CD4-positive, alpha-beta T cell treated with Interleukin-12 subunit alpha and Interleukin-12 subunit beta, for 1 hour (primary cell): ENCODE measurements around the gene ARID1A.
"Not testable (repeated sequence)": the region's sequence is repeated elsewhere in the genome, so short reads cannot be mapped to it uniquely, and the experiment has no call there.

Source experiments
- DNase-seq: peaks from one replicate; pipeline ENCODE4 v3.0.0-alpha.2; 2020

The ARID1A gene

DNA sequence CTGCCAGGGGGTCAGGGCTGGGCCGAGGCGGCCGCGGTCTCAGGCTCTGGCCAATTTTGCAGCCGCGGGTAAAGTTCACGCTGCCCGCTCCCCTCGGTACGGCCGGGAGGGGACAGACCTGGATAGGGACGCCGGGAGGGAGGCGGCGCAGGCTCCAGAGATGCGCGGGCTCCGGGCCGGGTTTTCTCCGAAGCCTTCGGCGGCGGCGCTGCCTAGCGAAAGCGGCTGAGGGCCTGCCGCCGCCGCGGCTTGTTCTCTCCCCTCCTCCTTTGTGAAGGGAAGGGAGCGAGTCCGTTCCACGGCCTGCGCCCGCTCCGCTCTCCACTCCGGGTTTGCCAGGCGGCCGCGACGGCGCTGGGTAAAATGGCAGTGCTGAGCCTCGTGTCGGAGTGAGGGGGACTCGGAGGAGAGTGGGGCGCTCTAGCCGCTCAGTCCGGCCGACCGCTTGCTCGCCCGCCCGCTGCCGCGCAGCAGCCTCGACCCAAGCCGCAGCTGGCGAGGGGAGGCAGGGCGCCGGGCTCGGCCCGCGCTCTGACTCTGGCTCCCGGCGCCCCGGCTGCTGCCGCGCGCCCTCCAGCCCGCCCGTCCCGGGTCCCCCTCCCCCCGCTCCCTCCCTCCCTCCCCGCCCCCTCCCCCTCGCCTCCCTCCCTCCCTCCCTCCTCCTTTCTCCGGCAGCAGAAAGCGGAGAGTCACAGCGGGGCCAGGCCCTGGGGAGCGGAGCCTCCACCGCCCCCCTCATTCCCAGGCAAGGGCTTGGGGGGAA lies at the start of gene ARID1A:
Gene ARID1A (plus strand): TSS at position 660 of the 763 bp plus-strand sequence. CDS start 389 bp downstream, outside the sequence.
- peak; percentile 97 for DNase-seq

DNA sequence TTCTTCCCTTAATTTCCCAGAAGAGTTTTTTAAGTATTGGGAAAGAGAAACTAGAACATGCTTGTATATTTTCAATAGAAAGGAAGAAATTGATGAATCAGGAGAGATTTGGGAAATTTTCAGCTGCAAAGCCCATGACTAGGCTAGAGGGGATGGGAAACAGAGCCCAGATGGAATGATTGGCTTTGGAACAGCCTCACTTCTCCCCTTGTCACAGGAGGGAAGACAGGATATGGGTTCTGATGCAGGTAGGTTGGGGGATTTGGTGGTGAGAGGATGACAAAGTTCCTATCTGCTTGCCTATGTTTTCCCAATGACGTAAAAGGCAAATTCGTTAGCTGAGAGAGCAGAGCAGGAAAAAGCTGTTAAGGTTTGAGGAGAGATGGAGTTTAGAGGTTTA lies 31.0 kb upstream of the ARID1A start:
- DNase-seq, result no peak

DNA sequence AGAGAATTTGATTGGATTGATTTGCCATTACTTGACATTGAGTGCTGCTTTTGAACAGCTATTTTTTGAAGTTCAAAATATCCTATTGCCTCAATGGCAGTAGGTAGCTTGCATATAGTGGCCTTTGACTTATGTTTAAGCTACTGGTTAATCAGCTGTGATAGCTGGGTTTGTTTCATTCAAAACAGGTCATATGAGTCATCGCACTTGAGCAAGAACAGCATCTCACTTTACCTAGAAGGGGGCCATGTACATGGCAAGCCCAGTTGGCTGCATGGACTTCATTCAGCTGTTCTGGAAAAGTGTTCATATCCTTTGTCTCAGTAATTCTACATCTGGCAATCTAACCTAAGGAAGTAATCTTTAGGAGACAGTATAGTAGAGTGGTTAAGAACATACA lies 29.0 kb upstream of the ARID1A start:
- no peak for DNase-seq

DNA sequence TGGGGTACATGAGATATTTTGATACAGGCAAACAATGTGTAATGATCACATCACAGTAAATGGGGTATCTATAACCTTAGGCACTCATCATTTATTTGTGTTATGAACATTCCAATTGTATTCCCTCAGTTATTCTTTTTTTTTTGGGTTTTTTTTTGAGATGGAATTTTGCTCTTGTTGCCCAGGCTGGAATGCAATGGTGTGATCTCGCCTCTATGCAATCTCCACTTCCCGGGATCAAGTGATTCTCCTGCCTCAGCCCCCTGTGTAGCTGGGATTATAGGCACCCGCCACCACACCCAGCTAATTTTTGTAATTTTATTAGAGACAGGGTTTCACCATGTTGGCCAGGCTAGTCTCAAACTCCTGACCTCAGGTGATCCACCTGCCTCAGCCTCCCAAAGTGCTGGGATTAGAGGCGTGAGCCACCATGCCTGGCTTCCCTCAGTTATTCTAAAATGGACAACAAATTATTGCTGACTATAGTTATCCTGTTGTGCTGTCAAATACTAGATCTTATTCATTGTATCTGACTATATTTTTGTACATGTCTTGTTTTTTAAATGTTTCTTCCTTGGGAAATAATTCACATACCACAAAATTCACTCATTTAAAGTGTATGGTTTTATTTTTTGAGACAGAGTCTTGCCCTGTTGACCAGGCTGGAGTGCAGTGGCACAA lies 27.6 kb upstream of the ARID1A start:
- not testable (repeated sequence) for DNase-seq

DNA sequence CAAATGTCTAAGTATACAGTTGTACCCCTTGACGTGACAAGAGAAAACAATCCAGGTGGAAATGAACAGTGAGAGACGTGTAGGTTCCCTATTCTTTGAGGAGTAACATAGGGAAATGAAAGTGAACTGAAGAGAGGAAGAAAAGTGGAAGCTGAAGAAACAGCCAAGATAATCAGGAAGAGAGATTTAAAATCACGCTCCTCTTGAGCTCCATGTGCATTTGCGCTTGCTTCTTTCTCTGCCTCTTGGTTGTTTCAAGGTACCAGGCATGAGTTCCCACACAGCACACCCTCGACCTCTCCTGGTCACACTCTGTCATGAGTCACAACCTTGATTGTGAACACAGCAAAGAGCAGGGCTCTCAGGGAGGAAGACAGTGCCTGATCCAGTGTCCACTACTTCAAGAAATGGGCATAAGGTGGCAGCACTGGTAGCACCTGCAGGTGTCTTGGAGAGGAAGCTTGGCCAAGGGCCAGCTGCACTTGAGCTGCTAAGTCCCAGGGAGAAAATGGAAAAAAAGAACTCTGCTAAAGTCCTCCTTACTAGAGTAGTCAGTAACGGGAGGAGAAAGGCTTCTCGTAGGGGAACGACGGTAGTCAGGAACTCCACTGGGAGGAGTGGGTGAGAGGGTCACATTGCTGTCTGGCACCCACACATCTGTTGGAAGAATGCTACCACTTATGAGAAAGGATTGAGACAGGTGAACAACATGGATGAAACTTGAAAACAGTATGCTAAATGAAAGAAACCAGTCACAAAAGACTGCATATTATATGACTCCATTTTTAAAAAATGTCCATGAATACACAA lies 18.3 kb upstream of the ARID1A start:
- DNase-seq, result peak; percentile 73

DNA sequence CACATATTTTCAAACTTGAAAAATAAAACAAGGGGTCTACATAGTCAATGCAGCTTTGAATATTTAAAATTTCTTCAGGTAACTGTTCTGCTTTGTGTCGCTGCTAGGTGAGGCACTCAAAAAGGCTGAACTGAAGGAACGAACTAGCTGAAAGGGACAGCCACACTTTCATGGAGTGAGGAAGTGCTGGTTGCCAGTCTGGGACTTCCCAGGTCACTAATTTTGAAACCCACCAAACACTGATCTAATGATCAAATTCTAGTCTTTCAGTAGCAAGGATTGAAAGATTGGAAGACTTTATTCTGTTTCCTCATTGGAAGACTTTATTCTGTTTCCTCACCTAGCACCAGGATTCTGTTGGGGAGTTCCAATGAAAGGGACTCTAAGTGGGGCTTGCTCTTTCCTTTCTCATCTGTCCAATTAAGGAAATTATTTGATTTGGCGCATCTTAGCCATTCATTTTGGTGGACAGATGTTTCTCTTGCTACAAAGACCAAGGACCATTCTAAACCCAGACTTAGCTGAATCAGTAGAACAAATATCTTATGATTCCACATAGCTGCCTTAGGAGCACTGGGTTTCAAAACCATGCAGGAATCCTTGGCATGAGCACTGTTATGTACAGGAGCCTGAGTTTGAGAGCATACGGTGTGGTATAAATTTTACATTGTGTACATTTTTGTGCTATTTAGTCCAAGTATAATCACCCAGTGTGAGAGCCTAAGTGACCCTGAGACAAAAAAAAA lies 10.9 kb upstream of the ARID1A start:
- DNase-seq, result no peak

DNA sequence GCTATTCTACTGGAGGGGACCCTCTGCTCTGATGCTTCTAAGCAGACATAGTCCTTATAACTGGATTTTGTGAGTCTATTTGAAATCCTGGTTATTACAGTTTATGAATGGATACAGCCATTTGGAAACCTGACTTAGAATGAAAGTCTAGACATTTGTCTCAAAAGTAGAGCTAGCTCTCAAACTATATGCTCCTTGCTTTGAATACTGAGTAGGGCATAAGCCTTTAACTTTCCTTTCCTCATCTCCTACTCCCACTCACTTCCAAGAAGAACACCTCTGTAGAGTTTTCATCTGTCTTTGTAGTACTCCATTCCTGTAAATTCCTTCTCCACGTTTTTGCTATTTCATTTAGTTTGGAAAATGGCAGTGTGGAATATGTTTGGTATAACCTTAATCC lies 9.0 kb upstream of the ARID1A start:
- no peak for DNase-seq

DNA sequence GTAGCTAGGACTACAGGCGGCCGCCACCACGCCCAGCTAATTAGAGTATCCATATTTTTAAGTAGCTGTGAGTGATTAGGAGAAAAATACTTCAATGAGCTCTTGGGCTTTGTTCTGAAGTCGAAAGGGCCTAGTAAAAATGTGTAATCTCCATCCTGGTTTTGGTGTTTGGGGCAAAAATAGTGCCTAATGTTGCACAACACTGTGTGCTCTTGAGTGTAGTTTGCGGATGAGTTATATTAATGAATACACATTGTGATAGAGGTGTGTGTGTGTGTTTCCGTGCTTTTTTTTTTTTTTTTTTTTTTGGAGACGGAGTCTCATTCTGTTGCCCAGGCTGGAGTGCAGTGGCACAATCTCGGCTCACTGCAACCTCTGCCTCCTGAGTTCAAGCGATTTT lies 6.3 kb upstream of the ARID1A start:
- no peak for DNase-seq

DNA sequence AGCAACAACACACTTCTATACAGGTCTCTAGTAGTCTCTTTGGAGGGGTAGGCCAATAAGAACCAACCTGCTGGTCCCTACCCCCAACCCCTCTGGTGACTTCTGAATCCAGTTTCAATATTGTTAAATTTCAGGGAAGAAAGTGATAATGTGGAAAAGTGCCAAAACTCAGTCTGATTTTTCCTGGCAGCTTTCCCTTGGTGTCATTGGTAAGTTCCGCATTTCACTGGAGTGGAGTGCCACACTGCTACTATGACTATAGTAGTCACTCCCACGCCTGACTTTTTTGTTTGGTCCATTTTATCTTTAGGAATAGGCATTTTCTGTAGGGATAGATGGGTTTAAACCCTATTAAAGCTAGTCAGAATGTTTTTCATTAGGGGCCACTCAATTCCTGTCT lies 5.7 kb upstream of the ARID1A start:
- DNase-seq, result no peak

DNA sequence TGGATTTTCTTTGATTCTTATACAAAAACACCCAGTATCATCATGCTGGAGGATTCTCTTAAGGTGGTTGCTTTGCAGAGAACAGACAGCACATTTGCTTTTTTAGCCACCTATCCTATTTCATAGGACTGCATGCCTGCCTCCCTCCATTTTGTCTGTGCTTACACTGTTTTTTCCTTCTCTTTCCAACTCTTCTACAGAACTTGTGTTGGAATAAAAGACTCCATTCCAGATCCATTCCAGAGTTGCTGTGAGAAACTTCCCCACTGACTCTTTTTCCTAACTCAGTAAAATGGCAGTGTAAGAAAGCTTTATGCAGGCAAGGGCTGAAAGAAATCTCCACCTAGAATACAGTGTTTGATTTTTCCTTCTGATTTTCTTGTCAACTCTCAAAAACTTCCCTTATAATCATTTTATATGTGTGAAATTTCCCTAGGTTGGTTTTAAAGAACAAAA lies 5.2 kb upstream of the ARID1A start:
- DNase-seq, result no peak

DNA sequence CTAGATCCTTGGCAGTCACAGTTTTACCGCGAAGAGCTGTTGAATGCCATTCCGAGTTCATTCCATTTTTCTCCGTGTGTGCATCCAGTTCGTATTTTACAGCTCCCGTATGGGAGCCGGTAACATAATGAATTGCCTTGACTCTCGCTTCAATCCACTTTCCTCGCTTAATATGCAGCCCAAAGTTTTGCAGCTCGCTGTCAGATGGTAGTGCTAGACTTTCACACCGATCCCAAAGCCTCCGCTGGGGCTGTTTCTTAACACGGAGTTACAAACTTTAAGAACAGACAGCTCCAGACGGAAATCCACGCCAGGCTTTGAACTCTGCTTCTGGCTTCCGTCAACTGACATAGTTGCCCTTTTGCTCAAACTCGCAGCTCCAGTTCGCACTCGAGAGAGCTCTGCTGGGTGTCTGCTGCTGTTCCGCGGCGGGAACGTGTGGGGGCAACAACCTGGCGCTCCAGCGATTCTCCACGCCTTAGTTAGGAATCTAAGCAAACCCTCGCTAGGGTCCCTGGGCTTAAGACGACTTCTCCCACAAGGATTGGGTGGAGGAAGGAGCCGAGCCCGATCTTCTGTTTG lies 3.5 kb upstream of the ARID1A start:
- DNase-seq, result peak; percentile 86

DNA sequence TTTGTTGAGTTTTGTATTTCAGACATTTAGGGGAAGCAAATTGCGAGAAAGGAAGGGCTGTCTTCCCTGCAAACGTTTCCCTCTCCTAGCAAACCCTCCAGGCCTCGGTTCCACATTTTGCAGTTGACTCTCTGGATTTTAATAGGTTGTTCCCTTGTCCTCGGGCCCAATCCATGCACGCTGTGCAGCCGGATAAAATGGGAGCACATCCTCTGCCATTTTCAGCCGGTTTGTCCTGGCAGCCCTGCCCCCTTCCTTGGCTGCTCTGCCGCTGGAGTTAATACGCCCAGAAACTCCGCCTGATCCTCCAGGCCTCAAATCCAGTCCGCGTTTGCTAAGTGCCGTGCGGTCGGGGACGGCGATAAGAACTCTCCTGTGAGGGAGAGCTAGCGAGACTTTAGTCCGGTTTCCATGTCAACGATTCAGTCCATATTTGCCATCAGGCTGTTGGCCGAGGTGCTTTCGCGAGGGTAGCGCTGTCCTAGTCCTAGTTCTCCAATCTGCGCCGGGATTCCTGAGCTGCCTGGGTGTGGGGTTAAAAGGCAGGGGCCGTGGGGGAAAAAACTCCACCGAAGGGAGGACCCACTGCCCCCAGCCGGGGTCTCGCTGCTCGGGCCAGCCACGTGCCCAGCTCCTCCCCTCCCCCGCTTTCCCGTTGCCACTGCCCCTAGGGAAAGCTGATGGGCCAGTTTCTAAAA lies 2.9 kb upstream of the ARID1A start:
- DNase-seq, result peak; percentile 92

DNA sequence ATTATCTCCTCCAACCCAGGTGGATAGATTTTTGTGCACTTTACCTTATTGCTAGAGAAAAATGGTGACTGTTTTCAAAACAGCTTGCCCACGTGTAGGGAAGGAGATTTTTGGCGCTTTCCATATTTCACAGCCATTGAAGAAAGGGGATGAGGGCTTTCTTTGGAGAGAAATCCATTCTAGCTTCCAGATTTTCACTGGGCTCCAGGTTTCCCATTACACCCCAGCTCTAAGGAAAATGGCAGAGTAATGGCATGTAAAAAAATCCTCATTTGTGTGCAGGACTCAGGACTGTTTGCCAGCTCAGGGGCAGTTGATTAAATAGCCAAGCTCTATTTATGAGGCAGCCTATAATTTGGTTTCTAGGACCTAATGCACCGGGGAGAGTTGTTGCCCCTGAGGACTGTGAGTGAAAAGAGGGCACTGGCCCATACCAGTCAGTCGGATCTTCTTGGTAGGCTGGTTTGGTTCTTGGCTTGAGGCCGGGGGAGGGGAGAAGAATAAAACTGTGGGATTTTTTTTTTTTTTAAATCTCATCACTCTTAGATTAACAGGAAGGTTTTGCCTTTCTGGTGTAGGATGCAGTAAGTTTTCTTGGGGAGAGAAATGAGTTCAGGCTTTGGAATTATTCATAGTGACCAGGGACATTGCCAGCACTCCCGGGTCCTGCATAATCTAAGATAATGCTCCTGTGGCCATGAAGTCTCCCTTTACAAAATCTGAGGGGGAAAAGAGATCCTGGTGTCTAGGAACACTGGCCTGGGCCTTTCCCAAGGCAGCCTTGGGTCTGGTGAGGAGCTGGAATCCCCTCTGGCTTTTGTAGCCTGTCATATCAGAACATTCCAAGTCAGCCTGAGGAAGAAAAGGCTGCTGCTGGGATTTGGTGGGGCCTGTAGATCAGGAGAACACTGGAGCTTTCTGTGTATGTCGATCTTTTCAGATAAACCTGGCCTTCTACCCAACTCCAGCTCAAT lies 1.9 kb upstream of the ARID1A start:
- DNase-seq, result no peak

DNA sequence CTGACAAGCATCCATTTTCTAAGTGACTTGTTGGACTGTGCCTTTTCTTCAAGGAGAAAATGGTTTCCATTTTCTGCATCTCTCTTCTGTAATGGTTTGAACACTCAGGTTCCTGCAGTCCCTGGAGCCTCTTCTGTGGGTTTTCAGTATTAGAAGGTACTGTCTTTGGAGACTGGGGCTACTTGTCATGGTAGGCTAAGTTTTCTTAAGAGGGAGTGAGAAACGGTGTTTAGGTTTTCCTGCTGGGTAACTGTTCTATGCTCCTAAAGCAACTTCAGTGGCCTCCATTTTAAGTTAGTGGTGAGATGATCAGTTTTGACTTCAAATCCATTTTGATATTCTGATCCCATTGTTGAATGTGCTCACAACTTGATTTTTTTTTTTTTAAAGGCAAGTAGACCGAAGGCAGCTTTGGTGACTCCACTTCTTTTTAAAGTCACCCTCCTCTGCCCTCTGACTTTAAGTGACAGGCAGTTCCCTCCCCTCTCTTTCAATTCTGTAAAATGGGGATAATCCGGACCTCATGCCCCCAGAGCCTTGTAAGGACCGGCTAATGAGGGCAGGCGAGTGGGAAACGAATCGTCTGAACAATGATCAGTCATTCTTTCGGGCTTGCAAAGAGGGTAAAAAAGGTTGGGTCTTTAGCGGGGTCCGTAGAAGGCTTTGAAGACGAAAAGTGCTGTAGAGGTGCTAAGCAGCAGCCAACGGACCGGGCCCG lies 1.0 kb upstream of the ARID1A start:
- peak; percentile 23 for DNase-seq

DNA sequence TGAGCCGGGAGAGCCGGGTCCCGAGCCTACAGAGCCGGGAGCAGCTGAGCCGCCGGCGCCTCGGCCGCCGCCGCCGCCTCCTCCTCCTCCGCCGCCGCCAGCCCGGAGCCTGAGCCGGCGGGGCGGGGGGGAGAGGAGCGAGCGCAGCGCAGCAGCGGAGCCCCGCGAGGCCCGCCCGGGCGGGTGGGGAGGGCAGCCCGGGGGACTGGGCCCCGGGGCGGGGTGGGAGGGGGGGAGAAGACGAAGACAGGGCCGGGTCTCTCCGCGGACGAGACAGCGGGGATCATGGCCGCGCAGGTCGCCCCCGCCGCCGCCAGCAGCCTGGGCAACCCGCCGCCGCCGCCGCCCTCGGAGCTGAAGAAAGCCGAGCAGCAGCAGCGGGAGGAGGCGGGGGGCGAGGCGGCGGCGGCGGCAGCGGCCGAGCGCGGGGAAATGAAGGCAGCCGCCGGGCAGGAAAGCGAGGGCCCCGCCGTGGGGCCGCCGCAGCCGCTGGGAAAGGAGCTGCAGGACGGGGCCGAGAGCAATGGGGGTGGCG lies 371 bp downstream of the ARID1A start:
- no peak for DNase-seq

DNA sequence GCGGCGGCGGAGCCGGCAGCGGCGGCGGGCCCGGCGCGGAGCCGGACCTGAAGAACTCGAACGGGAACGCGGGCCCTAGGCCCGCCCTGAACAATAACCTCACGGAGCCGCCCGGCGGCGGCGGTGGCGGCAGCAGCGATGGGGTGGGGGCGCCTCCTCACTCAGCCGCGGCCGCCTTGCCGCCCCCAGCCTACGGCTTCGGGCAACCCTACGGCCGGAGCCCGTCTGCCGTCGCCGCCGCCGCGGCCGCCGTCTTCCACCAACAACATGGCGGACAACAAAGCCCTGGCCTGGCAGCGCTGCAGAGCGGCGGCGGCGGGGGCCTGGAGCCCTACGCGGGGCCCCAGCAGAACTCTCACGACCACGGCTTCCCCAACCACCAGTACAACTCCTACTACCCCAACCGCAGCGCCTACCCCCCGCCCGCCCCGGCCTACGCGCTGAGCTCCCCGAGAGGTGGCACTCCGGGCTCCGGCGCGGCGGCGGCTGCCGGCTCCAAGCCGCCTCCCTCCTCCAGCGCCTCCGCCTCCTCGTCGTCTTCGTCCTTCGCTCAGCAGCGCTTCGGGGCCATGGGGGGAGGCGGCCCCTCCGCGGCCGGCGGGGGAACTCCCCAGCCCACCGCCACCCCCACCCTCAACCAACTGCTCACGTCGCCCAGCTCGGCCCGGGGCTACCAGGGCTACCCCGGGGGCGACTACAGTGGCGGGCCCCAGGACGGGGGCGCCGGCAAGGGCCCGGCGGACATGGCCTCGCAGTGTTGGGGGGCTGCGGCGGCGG lies 1.0 kb downstream of the ARID1A start:
- peak; percentile 75 for DNase-seq

DNA sequence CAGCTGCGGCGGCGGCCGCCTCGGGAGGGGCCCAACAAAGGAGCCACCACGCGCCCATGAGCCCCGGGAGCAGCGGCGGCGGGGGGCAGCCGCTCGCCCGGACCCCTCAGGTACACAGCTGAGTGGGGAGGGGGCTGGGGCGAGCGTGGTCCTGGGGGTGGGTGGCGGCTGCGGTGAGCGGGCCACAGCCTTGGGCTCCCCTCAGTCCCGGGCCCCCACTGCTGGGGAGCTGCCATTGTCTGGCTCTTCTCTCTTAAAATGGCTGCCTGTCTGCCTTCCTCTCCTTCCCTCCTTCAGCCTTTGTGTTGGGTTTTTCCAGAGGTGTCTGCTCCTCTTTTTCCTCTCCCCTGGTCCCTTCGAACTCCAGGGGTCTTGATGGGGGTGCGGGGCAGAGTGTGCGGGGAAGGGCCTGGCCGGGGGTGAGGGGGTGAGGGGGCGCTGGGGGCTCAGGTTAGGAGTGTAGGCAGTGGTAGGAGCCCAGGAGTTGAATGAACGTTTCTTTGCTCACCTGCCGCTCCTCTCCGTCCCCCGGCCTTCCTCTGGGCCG lies 1.7 kb downstream of the ARID1A start:
- peak; percentile 23 for DNase-seq
